ENCODE results near the gene RASSF3.

DNA sequence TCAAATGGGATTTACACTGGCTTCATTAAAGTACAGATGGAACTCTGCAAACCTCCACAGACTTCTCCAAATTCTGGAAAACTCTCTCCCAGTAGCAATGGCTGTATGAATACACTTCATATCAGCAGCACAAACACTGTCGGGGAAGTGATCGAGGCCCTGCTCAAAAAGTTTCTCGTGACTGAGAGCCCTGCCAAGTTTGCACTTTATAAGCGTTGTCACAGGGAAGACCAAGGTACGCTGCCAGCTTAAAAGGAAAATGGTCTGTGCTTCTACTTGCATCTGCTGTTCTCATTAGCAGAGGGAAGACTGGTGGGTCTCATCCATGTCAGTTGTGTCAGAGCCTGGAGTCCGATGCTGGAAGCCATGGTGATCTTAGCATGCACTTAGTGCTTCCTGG, 77.9 kb downstream of the RASSF3 start:
- TF ChIP-seq CTCF (IDR thresholded peaks at IDR 0.05; ENCODE audit: low read depth, low read length) (no peak), EZH2phosphoT487 (IDR thresholded peaks at IDR 0.05; ENCODE audit: low read depth) (no peak)

Measured in OCI-LY3 (cell line).